ENCODE results near the gene ELAVL1. TPM values are rescaled to one million over a fixed set of nuclear protein-coding genes. Genes with fewer than 3 reads are reported as not detected.
"Not testable (repeated sequence)": the region's sequence is repeated elsewhere in the genome, so short reads cannot be mapped to it uniquely, and the experiment has no call there.

The ELAVL1 gene
- total RNA-seq, 4 donors from 2014 or later: 25.7 to 44.6 (median 34.5) TPM

DNA sequence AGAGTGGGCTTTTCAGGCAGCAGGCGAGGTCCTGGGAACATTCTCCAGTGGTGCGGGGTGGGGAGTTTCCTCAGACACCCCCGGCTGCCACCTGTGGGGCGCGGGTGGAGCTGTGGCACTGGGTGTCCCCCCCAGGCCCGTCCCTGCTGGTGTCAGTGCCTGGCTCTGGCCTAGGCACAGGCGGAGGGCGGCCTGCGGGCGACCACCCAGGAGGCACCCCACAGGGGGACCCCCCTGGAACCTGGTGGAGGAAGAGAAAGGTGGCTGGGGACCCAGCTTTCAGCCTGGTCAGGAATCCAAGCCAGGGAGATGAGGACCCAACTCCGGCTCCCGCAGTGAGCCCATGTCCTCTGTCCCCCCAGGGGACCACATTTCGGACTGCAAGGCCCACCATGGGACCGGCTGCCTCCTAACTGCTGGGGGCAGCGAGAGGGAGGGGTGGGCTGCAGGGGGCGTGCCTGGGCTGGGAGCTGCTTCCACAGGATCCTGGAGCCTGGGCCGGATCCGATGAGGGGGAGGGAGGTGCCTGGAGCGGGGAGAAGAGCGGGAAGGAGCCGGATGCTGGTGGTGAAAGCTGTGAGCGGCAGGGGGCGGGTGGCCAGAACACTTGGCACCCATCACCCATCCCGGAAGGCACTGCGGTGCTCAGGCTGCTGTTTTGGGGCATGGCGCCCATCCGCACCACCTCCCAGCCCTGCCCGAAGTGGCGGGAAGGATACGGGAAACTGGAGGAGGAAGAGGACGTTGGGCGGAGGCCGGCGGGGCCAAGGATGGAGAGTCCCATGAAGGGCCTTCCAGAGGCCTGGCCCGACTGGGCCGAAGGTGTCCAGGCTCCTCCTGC, 74.0 kb downstream of the ELAVL1 start:
- Histone ChIP-seq H3K4me1 (peaks cover 18 to 53% (median 39%) of the 10 kb centered on the region in 3 donors), H3K4me3 (no peak overlapping the region), H3K36me3 (peaks cover 37 to 79% (median 38%) of the 10 kb centered on the region in 3 donors), H3K27ac (peak overlapping the region; percentile 63 to 91 (median 86)), H3K9me3 (no peaks in the 10 kb centered on the region), H3K27me3 (no peaks in the 10 kb centered on the region)
- no peak for DNase-seq
- intact Hi-C loops (cut with DNase I): no loop called here
- TF ChIP-seq POLR2A (IDR thresholded peaks at IDR 0.05): no peak
- TF ChIP-seq, protein P1, sequence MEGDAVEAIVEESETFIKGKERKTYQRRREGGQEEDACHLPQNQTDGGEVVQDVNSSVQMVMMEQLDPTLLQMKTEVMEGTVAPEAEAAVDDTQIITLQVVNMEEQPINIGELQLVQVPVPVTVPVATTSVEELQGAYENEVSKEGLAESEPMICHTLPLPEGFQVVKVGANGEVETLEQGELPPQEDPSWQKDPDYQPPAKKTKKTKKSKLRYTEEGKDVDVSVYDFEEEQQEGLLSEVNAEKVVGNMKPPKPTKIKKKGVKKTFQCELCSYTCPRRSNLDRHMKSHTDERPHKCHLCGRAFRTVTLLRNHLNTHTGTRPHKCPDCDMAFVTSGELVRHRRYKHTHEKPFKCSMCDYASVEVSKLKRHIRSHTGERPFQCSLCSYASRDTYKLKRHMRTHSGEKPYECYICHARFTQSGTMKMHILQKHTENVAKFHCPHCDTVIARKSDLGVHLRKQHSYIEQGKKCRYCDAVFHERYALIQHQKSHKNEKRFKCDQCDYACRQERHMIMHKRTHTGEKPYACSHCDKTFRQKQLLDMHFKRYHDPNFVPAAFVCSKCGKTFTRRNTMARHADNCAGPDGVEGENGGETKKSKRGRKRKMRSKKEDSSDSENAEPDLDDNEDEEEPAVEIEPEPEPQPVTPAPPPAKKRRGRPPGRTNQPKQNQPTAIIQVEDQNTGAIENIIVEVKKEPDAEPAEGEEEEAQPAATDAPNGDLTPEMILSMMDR (IDR thresholded peaks at IDR 0.05): no peak
- WGBS, 2 donors: 60 to 81% methylated on average over 8 to 20 of the region's 36 CpGs

DNA sequence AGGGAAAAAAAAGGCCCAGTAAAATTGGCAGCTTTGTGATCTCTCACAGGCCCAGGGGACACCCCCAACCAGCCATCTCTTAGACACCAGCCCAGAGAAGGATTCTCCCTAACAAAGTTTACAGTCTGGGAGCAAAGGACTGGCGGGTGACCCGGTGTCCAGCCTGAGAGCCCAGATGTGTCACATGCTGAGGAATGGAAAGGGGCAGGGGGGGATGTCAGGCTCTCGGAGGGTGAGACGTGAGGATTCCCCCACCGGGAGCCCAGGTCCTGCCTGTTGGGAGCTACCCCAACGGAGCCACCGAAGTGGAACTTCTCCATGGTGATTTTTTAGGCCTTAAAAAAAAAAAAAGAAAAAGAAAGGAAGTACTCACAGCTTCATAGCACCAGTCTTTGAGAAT, 74.7 kb downstream of the ELAVL1 start:
- Histone ChIP-seq H3K27me3 (peaks cover 0 to under 1% (median 0%) of the 10 kb centered on the region in 4 donors), H3K4me1 (peaks cover 25 to 59% (median 42%) of the 10 kb centered on the region in 3 donors), H3K9me3 (no peaks in the 10 kb centered on the region), H3K36me3 (peaks cover 34 to 72% (median 38%) of the 10 kb centered on the region in 3 donors), H3K27ac (peak overlapping the region; percentile 63 to 91 (median 86)), H3K4me3 (no peak overlapping the region)
- no peak for DNase-seq
- WGBS, 2 donors: 56 to 73% methylated on average over 6 to 7 of the region's 7 CpGs
- TF ChIP-seq POLR2A (IDR thresholded peaks at IDR 0.05): no peak
- TF ChIP-seq, protein P1 (IDR thresholded peaks at IDR 0.05): no peak
- intact Hi-C loops (cut with DNase I): no loop called here

DNA sequence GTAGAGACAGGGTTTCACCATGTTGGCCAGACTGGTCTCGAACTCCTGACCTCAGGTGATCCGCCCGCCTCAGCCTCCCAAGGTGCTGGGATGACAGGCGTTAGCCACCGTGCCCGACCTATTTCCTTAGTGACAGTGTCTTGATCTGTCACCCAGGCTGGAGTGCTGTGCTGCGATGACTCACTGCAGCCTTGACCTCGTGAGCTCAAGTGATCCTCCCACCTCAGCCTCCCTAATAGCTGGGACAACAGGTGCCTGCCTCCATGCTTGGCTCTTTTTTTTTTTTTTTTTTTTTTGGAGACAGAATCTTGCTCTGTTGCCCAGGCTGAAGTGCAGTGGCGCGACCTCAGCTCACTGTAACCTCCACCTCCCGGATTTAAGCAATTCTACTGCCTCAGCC, 75.4 kb downstream of the ELAVL1 start:
- WGBS, 2 donors: 72 to 81% methylated on average over 10 to 11 of the region's 11 CpGs
- Histone ChIP-seq H3K27ac (peak overlapping the region; percentile 63 to 91 (median 87)), H3K4me1 (peaks cover 32 to 66% (median 42%) of the 10 kb centered on the region in 3 donors), H3K36me3 (peaks cover 29 to 65% (median 38%) of the 10 kb centered on the region in 3 donors)
- H3K9me3 ChIP-seq; H3K27me3 ChIP-seq; H3K4me3 ChIP-seq; intact Hi-C loops (cut with DNase I); DNase-seq: not testable (repeated sequence)

DNA sequence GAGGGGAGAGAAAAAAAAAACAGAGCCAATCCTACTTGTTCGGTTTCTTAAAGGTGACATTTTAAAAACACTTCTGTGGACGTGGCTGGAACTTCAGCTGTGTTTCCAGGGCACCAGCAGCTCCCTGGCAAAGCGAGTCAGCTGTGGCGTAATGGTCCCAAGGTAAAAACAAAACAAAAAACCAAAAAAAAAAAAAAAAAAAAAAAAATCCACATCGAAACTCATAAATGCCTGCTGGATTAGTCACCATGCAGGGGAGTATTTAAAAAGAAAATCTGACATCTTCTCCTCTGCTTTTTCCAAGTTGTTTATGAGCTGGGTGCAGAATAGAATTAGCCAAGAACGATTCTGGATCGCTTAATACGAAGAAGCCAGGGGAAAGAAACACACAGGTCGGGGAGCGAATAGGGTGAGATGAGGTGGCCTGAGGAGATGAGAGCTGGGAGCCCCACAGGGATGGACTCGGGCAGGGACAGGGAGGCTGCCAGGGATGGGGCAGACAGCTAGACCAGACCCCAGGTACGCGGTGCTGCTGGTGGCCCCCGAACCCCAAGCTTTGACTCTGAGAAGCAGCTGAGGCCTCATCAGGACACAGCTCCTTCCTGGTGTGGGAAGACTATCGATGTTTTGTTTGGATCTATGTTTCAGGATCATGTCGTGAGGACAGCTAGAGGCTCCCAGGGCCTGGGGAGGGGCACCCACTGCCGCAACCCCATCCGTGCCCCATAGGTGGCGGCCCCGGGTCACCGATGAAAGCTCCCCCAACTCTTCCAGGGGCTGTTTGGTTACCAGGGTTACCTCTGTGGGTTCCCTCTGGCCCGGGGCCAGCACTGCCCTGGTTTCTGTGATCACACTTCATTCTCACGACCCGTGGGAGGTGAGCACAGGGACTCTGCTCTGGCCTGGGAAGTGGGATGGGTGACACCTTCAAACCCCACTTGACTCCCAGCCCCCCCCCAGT, 76.4 kb downstream of the ELAVL1 start:
- Histone ChIP-seq H3K27ac (peak overlapping the region; percentile 63 to 91 (median 87)), H3K36me3 (peaks cover 29 to 55% (median 29%) of the 10 kb centered on the region in 3 donors), H3K27me3 (peaks cover 0 to 18% (median 0%) of the 10 kb centered on the region in 4 donors), H3K4me1 (peaks cover 36 to 77% (median 47%) of the 10 kb centered on the region in 3 donors), H3K4me3 (peak overlapping the region in 2 of 4 donors; percentile 4 to 16), H3K9me3 (no peaks in the 10 kb centered on the region)
- intact Hi-C loops (cut with DNase I): no loop called here
- TF ChIP-seq, protein P1 (IDR thresholded peaks at IDR 0.05): peak in 3 of 6 experiments; percentile 9 to 33 (median 22)
- no peak for TF ChIP-seq POLR2A (IDR thresholded peaks at IDR 0.05)
- WGBS, 2 donors: 24 to 35% methylated on average over 13 to 21 of the region's 24 CpGs
- DNase-seq: no peak

DNA sequence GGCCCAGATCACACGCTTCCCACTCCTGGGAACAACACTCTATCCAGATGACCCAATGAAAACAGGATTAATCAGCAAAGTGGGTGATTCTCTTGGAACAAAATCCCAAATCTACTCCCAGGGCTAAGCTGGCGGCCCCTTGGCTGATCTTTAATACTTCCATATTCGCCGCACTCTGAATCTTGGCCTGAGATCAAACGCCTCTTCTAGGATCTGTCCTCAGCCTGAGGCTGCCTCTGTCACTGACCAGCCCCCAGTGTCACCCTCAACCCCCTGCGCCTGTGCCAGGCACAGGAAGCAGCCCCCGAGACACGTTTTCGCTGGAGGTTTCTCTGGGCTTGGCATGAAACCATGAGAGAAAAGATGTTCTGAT, 77.1 kb downstream of the ELAVL1 start:
- H3K4me1 ChIP-seq: peaks cover 36 to 84% (median 47%) of the 10 kb centered on the region in 3 donors

More for the DNA sequence above, 77.1 kb downstream of the ELAVL1 start:
- intact Hi-C loops (cut with DNase I): no loop called here
- Histone ChIP-seq H3K27ac (peak overlapping the region; percentile 63 to 91 (median 84)), H3K4me3 (peak overlapping the region in 1 of 4 donors; percentile 27), H3K27me3 (peaks cover 0 to 19% (median 0%) of the 10 kb centered on the region in 4 donors), H3K36me3 (peaks cover 22 to 48% (median 22%) of the 10 kb centered on the region in 3 donors), H3K9me3 (no peaks in the 10 kb centered on the region)
- no peak for TF ChIP-seq POLR2A (IDR thresholded peaks at IDR 0.05)
- TF ChIP-seq, protein P1 (IDR thresholded peaks at IDR 0.05): no peak
- WGBS, 2 donors: 48% methylated on average over 7 to 9 of the region's 9 CpGs
- no peak for DNase-seq
